22Rv1 (cell line): Measurements from ENCODE around the gene HPRT1.

Source experiments
- ZFX ChIP-seq: fragments of 450-650 bp; IDR thresholded peaks from 2 replicates; pipeline ENCODE4 v1.6.1; 2017; ENCODE audit warnings: antibody characterized with exemption, borderline replicate concordance
- TF ChIP-seq, protein P1 (sequence below): fragments of 450-650 bp; IDR thresholded peaks from 2 replicates; pipeline ENCODE4 v1.5.1; 2017; ENCODE audit warnings: mild to moderate bottlenecking

DNA sequence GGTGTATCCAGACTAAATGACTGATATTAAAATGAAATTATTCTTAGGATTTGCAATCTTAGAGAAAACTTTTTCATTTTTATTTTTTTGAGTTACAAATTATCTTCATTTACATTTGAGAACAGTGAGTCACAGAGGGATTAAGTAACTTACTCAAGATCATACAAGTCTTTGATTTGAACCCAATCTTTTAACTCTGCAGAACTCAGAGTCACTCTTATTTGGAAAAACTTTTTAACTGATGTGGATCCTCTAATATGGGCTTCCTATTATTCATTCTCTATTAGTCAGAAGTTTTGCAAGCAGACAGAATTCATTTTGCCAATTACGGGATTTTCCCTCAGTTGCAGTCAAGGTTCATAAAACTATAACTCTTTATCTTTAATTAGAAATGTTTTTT, 20.1 kb downstream of the HPRT1 start:
- TF ChIP-seq, protein P1, sequence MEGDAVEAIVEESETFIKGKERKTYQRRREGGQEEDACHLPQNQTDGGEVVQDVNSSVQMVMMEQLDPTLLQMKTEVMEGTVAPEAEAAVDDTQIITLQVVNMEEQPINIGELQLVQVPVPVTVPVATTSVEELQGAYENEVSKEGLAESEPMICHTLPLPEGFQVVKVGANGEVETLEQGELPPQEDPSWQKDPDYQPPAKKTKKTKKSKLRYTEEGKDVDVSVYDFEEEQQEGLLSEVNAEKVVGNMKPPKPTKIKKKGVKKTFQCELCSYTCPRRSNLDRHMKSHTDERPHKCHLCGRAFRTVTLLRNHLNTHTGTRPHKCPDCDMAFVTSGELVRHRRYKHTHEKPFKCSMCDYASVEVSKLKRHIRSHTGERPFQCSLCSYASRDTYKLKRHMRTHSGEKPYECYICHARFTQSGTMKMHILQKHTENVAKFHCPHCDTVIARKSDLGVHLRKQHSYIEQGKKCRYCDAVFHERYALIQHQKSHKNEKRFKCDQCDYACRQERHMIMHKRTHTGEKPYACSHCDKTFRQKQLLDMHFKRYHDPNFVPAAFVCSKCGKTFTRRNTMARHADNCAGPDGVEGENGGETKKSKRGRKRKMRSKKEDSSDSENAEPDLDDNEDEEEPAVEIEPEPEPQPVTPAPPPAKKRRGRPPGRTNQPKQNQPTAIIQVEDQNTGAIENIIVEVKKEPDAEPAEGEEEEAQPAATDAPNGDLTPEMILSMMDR, result no peak
- no peak for TF ChIP-seq ZFX
